HTR-8/SVneo (cell line): ENCODE measurements around the gene ASPN.

Experiments
- DNase-seq: peaks from one replicate; pipeline ENCODE4 v3.0.0; 2011; ENCODE audit warnings: low spot score, mixed read lengths; ENCODE audit not compliant: insufficient read length
- FAIRE-seq: peaks from 2 replicates; lab custom pipeline; 2011; peaks lifted over from hg19 to GRCh38; lab: Jason Lieb, UNC

The ASPN gene

DNA sequence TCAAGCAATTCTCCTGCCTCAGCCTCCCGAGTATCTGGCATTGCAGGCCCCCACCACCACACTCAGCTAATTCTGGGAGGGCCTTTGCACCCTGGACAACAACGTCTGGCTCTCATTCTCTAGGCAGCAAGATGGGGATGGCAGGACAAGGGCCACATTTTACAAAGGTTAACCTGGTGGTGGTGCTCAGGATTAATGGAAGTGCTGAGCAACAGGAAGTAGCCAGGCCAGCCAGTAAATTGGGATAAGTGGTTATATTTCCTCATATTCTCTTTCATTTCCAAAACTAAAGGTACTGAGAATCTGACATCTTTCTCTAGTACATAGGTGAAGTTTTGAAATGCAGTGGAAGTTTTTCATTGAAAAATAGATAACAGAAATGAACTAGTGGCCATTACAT lies 24.7 kb upstream of the ASPN start:
- DNase-seq: no peak
- FAIRE-seq: no peak

- DNase-seq: no peak
- FAIRE-seq: no peak
Measured at GRCh38 chr9:92506184-92506857, 24.0 kb upstream of the ASPN start.

DNA sequence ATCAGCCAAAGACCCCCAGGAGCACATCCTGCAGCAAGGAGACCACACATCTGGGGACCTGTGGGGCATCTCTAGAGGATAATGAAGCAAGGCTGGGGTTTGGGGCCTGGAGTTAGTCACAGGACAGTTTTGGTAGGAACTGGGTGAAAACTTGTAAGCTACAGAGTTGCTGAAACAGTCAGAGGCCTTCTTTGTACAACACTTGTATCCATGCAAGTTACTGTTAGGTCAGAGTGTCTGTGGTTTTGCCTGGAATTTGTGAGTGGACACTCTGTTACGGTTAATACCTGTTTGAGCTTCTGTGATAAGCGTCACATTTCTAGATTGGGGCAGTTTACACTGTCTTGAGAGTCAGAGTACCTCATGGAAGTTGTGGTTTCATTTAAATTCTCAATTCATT lies 22.6 kb upstream of the ASPN start:
- DNase-seq: no peak
- FAIRE-seq: no peak

DNA sequence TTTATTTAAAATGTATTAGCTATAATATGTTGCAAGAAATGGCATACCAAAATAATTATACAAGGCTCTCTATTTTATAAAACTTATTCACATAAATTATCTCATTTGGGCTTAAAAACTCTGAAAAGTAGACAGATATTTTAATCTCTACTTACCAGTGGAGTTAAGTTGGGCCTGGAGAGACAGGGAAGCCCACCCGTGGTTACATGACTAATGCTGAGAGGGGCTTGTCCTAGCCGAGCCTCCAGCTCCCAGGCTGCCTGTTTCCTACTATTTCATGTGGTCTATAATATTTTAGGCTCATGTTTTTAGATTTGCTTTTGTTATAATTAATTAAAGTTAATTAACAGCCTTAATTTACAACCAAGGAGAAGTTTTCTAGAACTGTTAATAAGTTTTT lies 20.9 kb upstream of the ASPN start:
- DNase-seq: no peak
- FAIRE-seq: no peak

- DNase-seq (no peak), FAIRE-seq (no peak)
Measured at GRCh38 chr9:92501671-92502393, 19.5 kb upstream of the ASPN start.

GRCh38 chr9:92500725-92501124 lies 18.4 kb upstream of the ASPN start:
- no peak for DNase-seq
- no peak for FAIRE-seq

DNA sequence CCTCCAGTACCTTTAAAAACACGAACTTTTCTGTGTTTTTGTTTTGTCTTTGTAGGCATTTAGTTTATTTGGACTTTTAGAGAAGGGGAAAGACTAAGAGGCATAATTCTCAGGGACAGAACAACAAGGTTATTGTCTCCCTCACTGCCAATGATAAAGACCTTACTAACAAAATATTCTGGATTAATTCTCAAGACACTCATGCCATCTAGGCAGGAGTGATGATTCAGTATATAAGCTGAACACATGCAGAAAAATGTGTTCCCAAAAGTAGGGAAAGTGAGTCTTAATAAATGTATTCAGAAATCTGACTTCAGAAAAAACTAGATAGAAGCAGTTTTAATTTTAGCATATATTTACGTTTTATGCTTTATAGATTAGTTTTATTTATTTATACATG lies 17.4 kb upstream of the ASPN start:
- FAIRE-seq (no peak), DNase-seq (no peak)

GRCh38 chr9:92496396-92497176 lies 14.3 kb upstream of the ASPN start:
- no peak for FAIRE-seq
- no peak for DNase-seq

GRCh38 chr9:92494856-92495255 lies 12.6 kb upstream of the ASPN start:
- DNase-seq (no peak), FAIRE-seq (no peak)

DNA sequence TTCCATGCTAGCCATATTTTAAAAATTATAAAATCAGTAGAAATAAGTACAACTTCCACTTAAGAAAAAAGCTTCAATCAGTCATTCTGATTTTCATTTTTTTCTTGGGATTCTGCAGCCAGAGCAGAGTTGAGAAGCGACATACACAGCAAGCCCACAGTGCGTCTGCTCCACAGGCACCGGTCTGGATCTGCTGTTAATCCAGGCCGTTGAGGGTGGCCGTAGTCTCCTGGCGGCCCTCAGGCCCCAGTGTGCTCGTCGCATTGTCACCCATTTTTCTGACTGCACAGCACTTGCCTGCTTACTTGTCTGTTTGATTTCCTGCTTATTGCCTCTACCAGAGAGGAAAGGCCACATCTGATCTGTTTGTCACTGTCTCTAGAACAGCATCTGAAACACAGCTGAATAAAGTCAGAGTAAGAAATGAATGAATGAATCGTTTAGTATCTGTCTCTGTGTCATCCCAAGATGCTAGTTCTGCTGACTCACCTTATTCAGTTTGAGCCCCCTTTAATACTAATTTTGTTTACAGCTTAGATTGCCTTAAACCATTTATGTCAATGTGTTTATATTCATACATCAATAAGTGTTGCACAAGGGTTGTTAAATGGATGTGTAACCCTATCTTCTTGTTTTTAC lies 11.6 kb upstream of the ASPN start:
- FAIRE-seq: no peak
- DNase-seq: no peak

- DNase-seq: no peak
- FAIRE-seq: no peak
Measured at GRCh38 chr9:92492781-92493401, 10.6 kb upstream of the ASPN start.

DNA sequence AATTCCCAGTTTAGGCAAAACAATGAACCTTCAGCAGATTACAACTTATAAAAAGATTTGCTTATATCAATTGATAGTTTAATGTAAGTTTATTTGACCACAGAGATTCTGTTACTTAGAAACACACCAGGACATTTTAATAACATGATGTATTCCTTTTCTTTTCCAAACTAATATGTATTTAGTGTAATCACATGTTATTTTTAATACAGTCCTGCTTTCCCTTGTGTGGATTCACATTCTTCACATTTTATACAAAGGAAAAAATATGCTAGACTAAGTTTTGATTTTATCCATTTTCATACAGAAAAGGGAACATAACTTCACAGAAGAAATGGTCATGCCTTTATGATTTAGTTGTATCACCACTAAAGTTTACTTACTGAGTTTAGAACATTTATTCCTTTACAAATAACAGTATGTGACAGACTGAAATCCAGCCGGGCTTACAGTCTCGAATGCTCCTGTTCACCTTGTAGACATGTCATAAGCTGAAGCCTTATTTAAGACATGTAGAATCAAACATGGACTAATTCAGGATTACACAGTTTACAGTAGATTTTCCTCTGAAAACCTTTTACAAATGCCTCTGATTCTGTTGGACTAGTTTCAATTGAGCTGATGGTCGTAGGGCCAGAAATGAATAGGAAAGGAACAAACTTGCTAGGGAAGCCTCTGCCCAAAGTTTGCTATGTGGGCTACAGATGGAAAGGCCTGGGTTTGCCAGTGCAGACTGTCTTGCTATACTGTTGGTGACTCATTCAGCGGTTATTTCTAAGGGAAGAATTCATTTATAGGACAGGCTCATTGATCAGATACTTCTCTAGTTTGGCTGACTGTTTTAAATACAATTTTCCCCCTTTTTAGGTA lies 6.6 kb upstream of the ASPN start:
- DNase-seq (peak; percentile 15), FAIRE-seq (no peak)

GRCh38 chr9:92486371-92486770 lies 4.1 kb upstream of the ASPN start:
- FAIRE-seq (no peak), DNase-seq (no peak)

DNA sequence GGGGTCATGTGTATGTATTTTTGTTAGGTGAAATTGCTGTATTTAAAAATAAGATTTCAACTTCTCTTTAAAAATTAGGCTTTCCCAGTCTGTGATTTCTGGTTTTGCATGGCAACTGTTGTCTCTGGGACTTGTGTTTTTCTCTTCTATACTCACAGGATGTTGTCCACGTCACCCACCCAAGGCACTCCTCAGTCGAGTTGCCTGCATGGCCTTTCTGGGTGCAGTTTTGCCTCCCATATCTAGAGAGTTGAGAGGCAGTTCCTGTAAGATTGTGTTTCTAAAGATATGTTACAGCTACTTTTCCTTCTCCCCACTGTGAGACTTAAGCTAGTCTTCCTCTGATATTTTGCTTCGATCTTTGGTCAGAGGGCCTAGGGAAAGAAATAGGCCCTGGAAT lies 2.3 kb upstream of the ASPN start:
- no peak for DNase-seq
- FAIRE-seq: no peak

DNA sequence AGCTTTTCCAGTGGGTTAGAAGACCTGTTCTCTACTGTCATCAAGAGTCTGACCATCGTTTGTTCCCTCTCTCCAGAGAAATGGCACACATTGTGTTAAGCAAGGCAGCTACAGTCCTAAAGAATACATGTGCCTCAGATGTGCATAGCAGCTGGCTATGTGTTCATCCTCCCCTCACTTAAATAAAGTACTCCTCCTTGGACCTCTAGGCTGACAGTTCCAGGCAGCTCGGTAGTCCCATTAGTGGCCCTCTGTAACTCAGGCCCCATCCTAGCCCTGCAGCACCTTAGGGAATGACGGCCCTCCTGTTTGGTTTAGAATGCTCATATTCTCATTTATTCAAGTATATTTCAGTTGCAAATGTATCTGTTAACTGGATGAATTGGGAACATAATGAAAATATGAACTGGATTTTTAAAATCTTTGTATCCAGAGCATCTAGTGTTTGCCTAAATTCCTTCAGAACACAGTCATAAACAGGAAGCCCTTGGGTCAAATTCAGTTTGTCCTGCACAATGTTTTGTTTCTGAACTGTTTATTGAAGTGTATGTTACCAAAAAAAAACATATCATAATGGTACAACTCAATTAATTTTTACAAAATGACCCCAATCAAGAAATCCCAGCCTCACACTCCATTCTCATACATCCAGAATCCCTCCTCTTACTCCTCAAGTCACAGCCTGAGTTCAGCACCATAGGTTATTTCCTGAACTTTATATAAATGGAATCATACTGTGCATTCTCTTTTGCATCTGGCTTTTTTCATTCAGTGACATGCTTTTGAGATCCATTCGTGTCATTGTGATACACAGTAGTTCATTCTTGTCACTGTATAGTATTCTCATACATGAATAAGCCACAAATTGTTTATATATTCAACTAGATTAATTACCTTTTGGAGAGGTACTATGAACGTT lies 1.6 kb upstream of the ASPN start:
- FAIRE-seq: no peak
- DNase-seq: no peak

DNA sequence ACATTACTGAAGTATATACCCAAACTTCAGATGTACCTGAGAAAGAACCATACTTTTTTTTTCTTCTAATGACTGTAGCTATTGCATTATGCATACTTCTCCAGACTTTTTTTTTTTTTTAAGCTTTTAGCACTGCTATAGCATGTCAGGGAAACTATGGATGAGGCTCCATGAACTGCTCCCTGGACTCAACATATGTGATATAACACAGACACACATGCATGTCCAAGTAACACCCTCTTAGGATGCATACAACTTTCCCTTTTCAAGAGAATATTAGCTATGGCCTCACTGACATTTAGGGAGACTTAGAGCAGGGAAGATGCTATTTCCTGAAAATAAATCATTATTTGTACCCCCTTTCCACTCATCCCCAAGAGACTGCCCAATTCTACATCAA lies 499 bp upstream of the ASPN start:
- DNase-seq (no peak), FAIRE-seq (no peak)

GRCh38 chr9:92480986-92481633 lies 1.2 kb downstream of the ASPN start:
- DNase-seq: no peak
- no peak for FAIRE-seq

- no peak for DNase-seq
- FAIRE-seq: no peak
Measured at GRCh38 chr9:92480291-92480771, 2.0 kb downstream of the ASPN start.
